ENCODE data around the gene GHR. TPM values are rescaled to one million over a fixed set of nuclear protein-coding genes. Genes with fewer than 3 reads are reported as not detected.

Gene GHR
- total RNA-seq, 1 donor from 2014 or later = 0.61 TPM

- Mint-ChIP-seq H3K9me3 (no peaks in the 10 kb centered on the region), H3K27me3 (ENCODE audit: low read depth) (no peaks in the 10 kb centered on the region), H3K27ac (ENCODE audit: unreplicated experiment) (no peak overlapping the region), H3K4me3 (no peak overlapping the region), H3K4me1 (peaks cover 4% of the 10 kb centered on the region), H3K36me3 (ENCODE audit: low read depth) (no peaks in the 10 kb centered on the region)
- no peak for TF ChIP-seq CTCF (conservative IDR thresholded peaks at IDR 0.05)
- DNase-seq (ENCODE audit: low read depth, low spot score) = no peak
Measured at GRCh38 chr5:42502613-42503470, 79.6 kb downstream of the GHR start.

GRCh38 chr5:42506662-42507061 is 83.4 kb downstream of the GHR start:
- Mint-ChIP-seq H3K27me3 (ENCODE audit: low read depth) (no peaks in the 10 kb centered on the region), H3K9me3 (no peaks in the 10 kb centered on the region), H3K4me1 (peaks cover 4% of the 10 kb centered on the region), H3K4me3 (no peak overlapping the region), H3K27ac (ENCODE audit: unreplicated experiment) (no peak overlapping the region), H3K36me3 (ENCODE audit: low read depth) (no peaks in the 10 kb centered on the region)
- TF ChIP-seq CTCF (conservative IDR thresholded peaks at IDR 0.05) = no peak
- DNase-seq (ENCODE audit: low read depth, low spot score) = no peak

GRCh38 chr5:42507451-42508097 is 84.3 kb downstream of the GHR start:
- Mint-ChIP-seq H3K36me3 (ENCODE audit: low read depth) (no peaks in the 10 kb centered on the region), H3K27ac (ENCODE audit: unreplicated experiment) (peak overlapping the region; percentile 94), H3K9me3 (no peaks in the 10 kb centered on the region), H3K4me3 (no peak overlapping the region), H3K27me3 (ENCODE audit: low read depth) (no peaks in the 10 kb centered on the region), H3K4me1 (peaks cover 4% of the 10 kb centered on the region)
- TF ChIP-seq CTCF (conservative IDR thresholded peaks at IDR 0.05) = no peak
- DNase-seq (ENCODE audit: low read depth, low spot score) = no peak

GRCh38 chr5:42513246-42513645 is 90.0 kb downstream of the GHR start:
- no peak overlapping the region for H3K27ac Mint-ChIP-seq (ENCODE audit: unreplicated experiment)
- DNase-seq (ENCODE audit: low read depth, low spot score) = no peak
- no peaks in the 10 kb centered on the region for H3K36me3 Mint-ChIP-seq (ENCODE audit: low read depth)
- H3K27me3 Mint-ChIP-seq (ENCODE audit: low read depth) = no peaks in the 10 kb centered on the region
- no peaks in the 10 kb centered on the region for H3K4me1 Mint-ChIP-seq
- no peak overlapping the region for H3K4me3 Mint-ChIP-seq
- TF ChIP-seq CTCF (conservative IDR thresholded peaks at IDR 0.05) = no peak
- no peaks in the 10 kb centered on the region for H3K9me3 Mint-ChIP-seq

- DNase-seq (ENCODE audit: low read depth, low spot score) = no peak
Measured at GRCh38 chr5:42514754-42515153, 91.5 kb downstream of the GHR start.

More at GRCh38 chr5:42514754-42515153, 91.5 kb downstream of the GHR start:
- Mint-ChIP-seq H3K9me3 (no peaks in the 10 kb centered on the region), H3K27me3 (ENCODE audit: low read depth) (no peaks in the 10 kb centered on the region), H3K4me3 (no peak overlapping the region), H3K27ac (ENCODE audit: unreplicated experiment) (no peak overlapping the region), H3K36me3 (ENCODE audit: low read depth) (no peaks in the 10 kb centered on the region), H3K4me1 (no peaks in the 10 kb centered on the region)
- TF ChIP-seq CTCF (conservative IDR thresholded peaks at IDR 0.05) = no peak

All from neural crest cell (in vitro differentiated cells).